Activated CD4-positive, alpha-beta T cell treated with anti-CD3 and anti-CD28 coated beads for 24 hours (primary cell): ENCODE measurements around the gene SLC6A3.
A peak's percentile ranks its signal among the peaks of the same experiment; 100 is the strongest.

Experiments used
- DNase-seq, 2 donors: peaks; one replicate each; pipeline ENCODE4 v3.0.0-alpha.2; 2020; ENCODE audit warnings: low read depth in 2 of 2

Gene SLC6A3

DNA sequence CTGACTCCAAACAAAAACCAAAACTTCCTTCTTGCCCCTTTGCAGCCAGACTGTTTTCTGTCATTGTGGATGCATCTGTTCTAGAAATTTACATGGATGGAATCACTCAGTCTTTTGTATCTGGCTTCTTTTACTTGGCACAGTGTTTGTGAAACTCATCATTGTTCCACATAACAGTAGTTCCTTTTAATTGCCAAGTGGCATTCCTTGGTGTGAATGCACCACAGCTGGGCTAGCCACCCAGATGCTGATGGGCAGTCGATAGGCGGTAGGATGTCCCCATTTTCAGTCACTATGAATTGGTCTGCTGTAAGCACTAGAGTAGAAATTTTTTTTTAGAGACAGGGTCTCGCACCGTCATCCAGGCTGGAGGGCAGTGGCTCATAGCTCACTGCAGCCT is 94.1 kb downstream of the SLC6A3 start:
- DNase-seq = no peak

DNA sequence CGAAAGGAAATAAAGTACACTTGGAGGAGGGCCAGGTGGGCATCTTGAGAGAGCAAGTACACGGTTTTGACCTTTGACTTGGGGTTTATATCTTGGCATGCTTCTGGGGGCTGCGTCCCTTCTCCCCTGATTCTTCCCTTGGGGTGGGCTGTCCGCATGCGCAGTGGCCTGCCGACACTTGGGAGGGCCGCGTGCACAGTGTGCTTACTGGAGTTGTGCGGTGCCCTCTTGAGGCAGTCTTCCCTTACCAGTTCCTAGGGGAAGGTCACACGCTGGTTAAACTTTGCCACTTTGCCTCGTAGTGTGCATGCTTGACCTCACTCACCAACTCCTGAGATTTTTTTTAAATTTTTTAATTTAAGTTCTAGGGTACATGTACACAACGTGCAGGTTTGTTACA is 96.0 kb downstream of the SLC6A3 start:
- no peak for DNase-seq

DNA sequence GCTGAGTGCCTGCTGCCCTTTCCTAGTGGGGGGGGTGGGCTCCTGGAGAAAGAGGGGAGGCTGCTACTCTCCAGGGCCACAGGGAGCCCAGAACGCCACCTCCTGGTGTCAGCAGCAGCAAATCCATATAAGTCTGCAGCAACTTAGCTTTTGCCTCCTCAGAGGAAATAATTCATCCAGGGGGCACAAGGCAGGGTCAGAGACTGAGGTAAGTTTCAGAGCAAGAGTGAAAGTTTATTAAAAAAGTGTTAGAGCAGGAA is 96.3 kb downstream of the SLC6A3 start:
- no peak for DNase-seq

DNA sequence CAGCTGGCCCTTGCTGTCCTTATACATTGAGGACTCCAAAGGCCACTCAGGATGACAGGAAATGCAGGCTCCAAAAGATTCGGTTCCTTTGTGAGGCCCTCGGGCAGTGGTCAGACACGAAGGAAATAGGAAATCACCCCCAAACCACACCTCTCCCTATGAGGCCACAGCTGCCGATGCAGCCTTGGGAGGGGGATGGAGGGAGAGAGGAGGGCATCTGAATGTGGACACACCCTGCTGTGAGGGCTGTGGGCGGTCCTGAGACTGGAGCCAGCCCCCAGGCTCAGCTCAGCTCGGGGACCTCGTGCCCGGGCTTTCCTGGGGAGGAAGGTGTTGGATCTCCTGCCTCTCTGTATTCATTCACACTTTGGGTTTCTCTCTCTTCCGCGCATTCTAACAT is 97.7 kb downstream of the SLC6A3 start:
- no peak for DNase-seq

DNA sequence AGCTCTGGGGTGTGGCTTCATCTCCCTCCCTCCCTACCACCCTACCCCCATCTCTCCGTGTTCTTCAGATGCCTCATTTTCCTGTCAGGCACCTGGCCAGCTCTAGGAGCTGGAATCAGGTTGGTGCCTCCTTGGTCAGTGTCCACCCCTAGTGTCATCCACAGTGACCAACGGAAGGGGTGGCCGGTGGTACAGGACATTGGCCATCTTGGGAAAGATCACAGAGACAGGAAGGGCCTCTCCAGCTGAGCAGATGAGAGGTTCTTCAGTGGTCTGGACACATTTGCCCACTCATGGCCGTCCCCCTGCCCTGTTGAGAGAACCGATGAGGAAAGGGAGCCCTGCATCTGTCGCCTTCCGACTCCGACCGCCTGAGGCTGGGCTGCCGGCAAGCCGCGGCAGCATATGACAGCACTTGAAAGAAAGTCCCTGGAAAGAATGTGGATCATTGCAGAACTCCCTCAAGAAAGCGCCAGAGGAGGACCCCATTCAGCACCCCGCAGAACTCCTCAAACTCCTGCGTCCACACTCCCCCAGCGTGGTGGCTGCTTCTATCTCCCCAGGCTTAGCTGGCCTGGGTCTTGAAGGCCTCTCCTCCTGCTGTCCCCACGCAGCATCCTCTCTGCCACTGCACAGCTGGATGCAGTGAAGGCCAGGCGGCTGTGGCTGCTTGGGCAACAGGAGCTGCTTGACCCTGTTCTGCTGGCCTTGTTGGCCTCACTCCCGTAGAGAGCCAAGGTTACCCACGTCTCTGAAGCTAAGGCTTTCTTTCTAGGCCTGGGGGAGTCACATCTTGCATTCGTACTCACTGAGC is 98.4 kb downstream of the SLC6A3 start:
- DNase-seq = no peak

DNA sequence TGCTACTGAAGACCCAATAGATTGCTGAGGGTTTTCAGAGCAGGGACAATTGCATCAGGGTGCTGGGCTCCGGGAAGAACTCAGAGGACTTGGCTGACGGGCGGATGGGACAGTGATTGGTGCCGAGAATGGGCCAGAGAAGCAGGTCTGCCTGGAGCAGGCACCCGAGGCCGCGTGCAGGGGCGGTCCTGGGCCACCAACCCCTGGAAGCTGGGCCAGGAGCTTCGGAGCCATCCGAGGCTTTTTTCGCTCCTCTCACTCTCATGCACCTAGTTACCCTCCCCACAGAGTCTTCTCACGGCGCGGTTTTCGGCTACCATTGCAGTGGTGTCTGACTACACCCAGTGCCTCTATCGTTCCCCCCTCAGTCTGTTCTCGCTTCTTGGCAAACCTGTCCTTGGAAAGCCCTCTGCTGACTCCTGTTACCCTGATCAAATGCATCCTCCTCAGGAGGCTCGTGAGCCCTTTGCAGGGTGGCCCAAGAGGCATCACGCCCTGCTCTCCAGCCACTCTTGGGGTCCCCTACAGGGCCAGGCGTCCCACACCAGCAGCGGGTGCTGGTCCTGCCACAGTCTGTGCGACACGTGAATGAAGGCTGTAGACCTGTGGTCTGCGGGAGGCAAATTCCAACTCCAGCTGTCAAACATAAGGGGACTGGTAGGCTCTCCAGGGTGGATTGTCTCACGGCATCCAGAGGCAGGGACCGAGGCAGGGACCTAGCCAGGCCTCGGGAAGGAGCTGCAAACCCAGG is 99.2 kb downstream of the SLC6A3 start:
- no peak for DNase-seq

DNA sequence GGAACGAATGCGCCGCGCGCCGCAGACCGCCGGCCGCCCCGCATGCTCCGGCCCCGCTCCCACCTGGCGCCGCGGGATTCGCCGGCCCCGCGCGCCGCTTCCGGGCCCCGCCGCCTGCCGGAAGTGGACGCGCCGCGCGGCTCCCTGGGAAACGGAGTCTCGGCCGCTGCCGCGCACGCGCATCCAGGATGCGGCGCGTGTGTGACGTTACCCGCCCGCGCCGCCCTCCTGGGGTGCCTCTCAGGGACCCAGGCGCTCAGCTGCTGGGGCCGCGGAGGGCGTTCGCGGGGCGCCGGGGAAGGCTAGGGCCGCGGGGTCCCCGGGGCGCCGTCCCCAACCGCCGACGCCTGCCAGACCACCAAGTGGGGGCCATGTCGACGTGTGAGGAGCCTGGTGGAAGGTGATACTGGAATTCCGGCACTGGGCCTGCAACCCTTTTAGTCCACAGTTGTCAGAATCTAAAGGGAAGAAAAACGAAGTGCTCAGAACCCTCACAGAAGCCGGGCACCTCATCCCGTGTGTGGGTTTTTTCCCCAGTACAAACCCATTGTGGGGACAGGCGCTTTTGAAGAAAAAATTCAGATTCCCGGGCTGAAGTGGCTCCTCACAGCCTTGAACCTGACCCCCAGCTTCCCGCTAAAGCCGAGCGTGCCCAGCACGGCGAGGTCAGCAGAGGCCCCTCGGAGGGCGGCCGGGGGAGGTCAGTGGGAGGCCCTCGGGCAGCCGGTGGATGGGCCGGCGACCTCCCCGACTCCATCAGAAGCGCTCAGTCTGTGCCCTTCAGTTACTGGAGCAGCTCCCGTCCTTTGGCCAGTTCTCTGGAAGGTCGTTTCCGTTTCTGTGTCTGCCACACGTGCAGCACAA is 100.0 kb downstream of the SLC6A3 start, which contains the start of gene CLPTM1L:
Gene CLPTM1L, minus strand, starts transcription at position 125 of the 864 bp plus-strand sequence. CDS start 258 bp downstream, outside the sequence.
- peak; percentile 78 to 79 for DNase-seq

DNA sequence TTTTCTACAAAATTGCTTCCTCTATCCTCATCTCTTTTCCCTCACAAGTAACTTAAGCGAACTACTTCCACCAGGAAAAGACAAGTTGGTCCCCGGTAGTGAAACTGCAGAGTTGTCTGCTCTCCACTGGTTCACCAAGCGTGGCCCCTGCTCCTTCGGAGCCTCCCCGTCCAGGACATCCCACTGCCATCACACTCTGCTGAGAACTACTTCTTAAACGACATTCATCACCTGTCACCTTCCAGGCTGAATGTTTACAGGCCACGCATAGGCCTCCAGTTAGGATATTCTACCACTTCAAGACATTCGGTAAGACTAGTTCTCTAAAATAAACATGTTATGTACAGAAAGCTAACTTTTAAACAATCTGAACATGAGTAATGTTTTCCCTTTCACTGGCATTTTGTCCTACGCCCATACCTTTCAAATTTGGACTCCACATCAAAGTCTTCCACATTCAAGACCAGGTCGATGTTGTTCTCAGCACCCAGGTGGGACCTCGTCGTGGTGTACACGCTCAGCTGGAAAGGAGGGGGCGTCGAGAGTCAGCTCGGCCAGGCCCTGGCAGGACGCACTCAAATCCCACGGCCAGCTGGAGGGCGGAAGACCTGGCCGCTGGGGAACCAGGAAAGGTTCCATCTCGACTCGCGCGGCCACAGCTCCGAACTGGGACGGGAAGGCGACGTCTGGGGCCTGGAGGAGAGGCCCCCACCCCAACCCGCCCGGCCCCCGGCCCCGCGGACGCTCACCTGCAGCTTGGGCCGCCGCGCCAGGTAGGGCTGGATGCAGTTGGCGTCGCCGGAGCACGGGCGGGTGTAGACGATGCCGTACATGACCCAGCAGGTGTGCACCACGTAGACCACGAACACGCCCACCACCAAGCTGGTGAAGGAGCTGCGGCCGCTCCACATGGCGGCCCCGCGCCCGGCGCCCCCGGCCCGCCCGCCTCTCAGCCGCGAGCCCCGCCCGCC is 101.0 kb downstream of the SLC6A3 start:
- DNase-seq = peak in 1 of 2 donors; percentile 12

DNA sequence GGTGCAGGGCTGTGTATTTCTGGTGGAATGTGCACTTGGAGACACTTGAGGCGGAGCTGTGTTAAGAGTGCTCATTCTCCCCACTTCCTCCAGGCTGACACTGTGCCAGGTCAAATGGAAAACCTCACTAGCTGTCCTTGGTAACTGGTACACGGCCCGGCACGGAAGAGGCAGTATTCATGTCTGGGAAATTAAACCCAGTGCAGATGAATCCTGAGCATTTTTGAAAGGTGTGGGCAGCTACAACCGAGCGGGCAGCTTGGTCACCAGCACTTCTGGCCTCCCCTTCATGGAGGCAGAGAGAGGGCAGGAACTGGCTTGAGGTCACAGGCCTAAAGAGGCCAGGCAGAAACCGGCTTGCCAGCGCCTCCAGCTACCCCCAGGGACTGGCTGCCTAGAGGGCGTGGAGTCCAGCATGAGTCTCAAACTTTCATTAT is 101.9 kb downstream of the SLC6A3 start:
- no peak for DNase-seq
